Lower lobe of right lung (tissue), 2 donors: ENCODE measurements around the gene PEX10. TPM values are rescaled to one million over a fixed set of nuclear protein-coding genes. Genes with fewer than 3 reads are reported as not detected.

Source experiments
- ATAC-seq, 2 donors: fragments of 200-7000 bp; cut with Tn5 transposase; one replicate each; pipeline ENCODE4 v1.9.1; 2020 to 2022; ENCODE audit warnings: mild to moderate bottlenecking in 2 of 2, moderate library complexity in 2 of 2
- DNase-seq: peaks from one replicate; pipeline ENCODE4 v3.0.0-alpha.2; 2020
- H3K27ac ChIP-seq: fragments of 200-600 bp; one replicate; pipeline ENCODE4 v1.8.0; 2022
- H3K27me3 ChIP-seq: fragments of 200-600 bp; one replicate; pipeline ENCODE4 v1.8.0; 2022; ENCODE audit warnings: low read depth
- H3K36me3 ChIP-seq: fragments of 200-600 bp; one replicate; pipeline ENCODE4 v1.8.0; 2022; ENCODE audit warnings: mild to moderate bottlenecking
- H3K4me1 ChIP-seq: fragments of 200-600 bp; one replicate; pipeline ENCODE4 v1.8.0; 2022
- H3K4me3 ChIP-seq: fragments of 200-600 bp; one replicate; pipeline ENCODE4 v1.8.0; 2022; ENCODE audit warnings: mild to moderate bottlenecking
- H3K9me3 ChIP-seq: fragments of 200-600 bp; one replicate; pipeline ENCODE4 v1.8.0; 2022
- CTCF ChIP-seq: fragments of 200-600 bp; IDR thresholded peaks from one replicate; pipeline ENCODE4 v1.8.0; 2022; ENCODE audit warnings: antibody characterized with exemption, mild to moderate bottlenecking
- intact Hi-C: fragments of 100-400 bp; cut with DNase I; formaldehyde crosslinking; loops from one replicate; pipeline ENCODE4 v1.11.0; 2022
- total RNA-seq: library from RNA; stranded (reverse); fragmentation: NEBNext Ultra II Directional; extraction: Animal tissue kit (Norgen Biotek cat#: 25700); gene quantifications from one replicate; pipeline ENCODE4 v1.2.1, GENCODE V29; 2021
- donor health status: DM: no; HTN: yes; CAD: no; lungs with severe emphysema.

Gene PEX10
- total RNA-seq, 1 donor from 2014 or later, result 12.4 TPM

GRCh38 chr1:2404890-2405511 lies 7.4 kb downstream of the PEX10 start:
- Histone ChIP-seq H3K27me3 (no peaks in the 10 kb centered on the region), H3K9me3 (no peaks in the 10 kb centered on the region), H3K27ac (no peak overlapping the region), H3K36me3 (peaks cover 85% of the 10 kb centered on the region), H3K4me1 (no peaks in the 10 kb centered on the region), H3K4me3 (no peak overlapping the region)
- DNase-seq (no peak), ATAC-seq (no peak)
- intact Hi-C loops, result no loop called here
- no peak for TF ChIP-seq CTCF

- no peaks in the 10 kb centered on the region for H3K9me3 ChIP-seq
- no peak for ATAC-seq
- H3K4me1 ChIP-seq, result no peaks in the 10 kb centered on the region
- H3K4me3 ChIP-seq, result no peak overlapping the region
- intact Hi-C loops, result no loop called here
- H3K36me3 ChIP-seq, result peaks cover 92% of the 10 kb centered on the region
- DNase-seq, result no peak
- H3K27me3 ChIP-seq, result no peaks in the 10 kb centered on the region
- no peak for TF ChIP-seq CTCF
- H3K27ac ChIP-seq, result no peak overlapping the region
Measured at GRCh38 chr1:2404142-2404889, 8.0 kb downstream of the PEX10 start.

GRCh38 chr1:2403273-2403672 lies 9.1 kb downstream of the PEX10 start:
- Histone ChIP-seq H3K4me1 (no peaks in the 10 kb centered on the region), H3K4me3 (no peak overlapping the region), H3K9me3 (no peaks in the 10 kb centered on the region), H3K27ac (no peak overlapping the region), H3K27me3 (no peaks in the 10 kb centered on the region), H3K36me3 (peaks cover 95% of the 10 kb centered on the region)
- no peak for ATAC-seq
- DNase-seq, result no peak
- no peak for TF ChIP-seq CTCF
- intact Hi-C loops, result no loop called here

- no peak for TF ChIP-seq CTCF
- no peaks in the 10 kb centered on the region for H3K27me3 ChIP-seq
Measured at GRCh38 chr1:2402420-2402819, 9.9 kb downstream of the PEX10 start.

GRCh38 chr1:2400950-2401649 lies 11.3 kb downstream of the PEX10 start:
- Histone ChIP-seq H3K36me3 (peaks cover 96% of the 10 kb centered on the region), H3K27me3 (no peaks in the 10 kb centered on the region), H3K9me3 (no peaks in the 10 kb centered on the region), H3K4me3 (no peak overlapping the region), H3K27ac (no peak overlapping the region), H3K4me1 (no peaks in the 10 kb centered on the region)
- no peak for TF ChIP-seq CTCF
- no peak for ATAC-seq
- DNase-seq, result no peak
- intact Hi-C loops, result no loop called here

More at GRCh38 chr1:2402420-2402819, 9.9 kb downstream of the PEX10 start:
- no peak overlapping the region for H3K4me3 ChIP-seq
- intact Hi-C loops, result no loop called here
- no peaks in the 10 kb centered on the region for H3K9me3 ChIP-seq
- DNase-seq (no peak), ATAC-seq (peak in 1 of 2 donors; percentile 5)
- peaks cover 96% of the 10 kb centered on the region for H3K36me3 ChIP-seq
- no peaks in the 10 kb centered on the region for H3K4me1 ChIP-seq
- no peak overlapping the region for H3K27ac ChIP-seq
